MCF 10A (cell line): ENCODE measurements around the gene DHX57. TPM values are rescaled to one million over a fixed set of nuclear protein-coding genes. Genes with fewer than 3 reads are reported as not detected.

Experiments
- BruUV-seq: library from RNA; stranded (reverse); fragments of 400-500 nt; replicated peaks from 2 replicates; lab custom pipeline; 2021; lab: Mats Ljungman, UMichigan
- CTCF ChIA-PET: fragments of 300-600 bp; sonication (Branson Sonifier 250); formaldehyde crosslinking; extraction: SDS; loops from one replicate; lab custom pipeline; 2021; ENCODE audit warnings: antibody characterized with exemption, inconsistent platforms; lab: Yijun Ruan, JAX
- POLR2A ChIA-PET: fragments of 300-600, 350-650 bp; sonication (Branson Sonifier 250); formaldehyde crosslinking; extraction: SDS; loops from one replicate; lab custom pipeline; 2020; ENCODE audit warnings: antibody characterized with exemption, inconsistent platforms; lab: Yijun Ruan, JAX
- DNase-seq: peaks from one replicate; pipeline ENCODE4 v3.0.0-alpha.2; 2018; ENCODE audit not compliant: unreplicated experiment
- H3K27ac Mint-ChIP-seq: one replicate; pipeline ENCODE4 v1.8.0; 2022; ENCODE audit warnings: mild to moderate bottlenecking, low read depth, mixed read lengths; ENCODE audit not compliant: unreplicated experiment
- H3K27me3 Mint-ChIP-seq: one replicate; pipeline ENCODE4 v1.8.0; 2022; ENCODE audit warnings: mixed read lengths; ENCODE audit not compliant: insufficient read depth, unreplicated experiment
- H3K36me3 Mint-ChIP-seq: one replicate; pipeline ENCODE4 v1.8.0; 2022; ENCODE audit warnings: mild to moderate bottlenecking, moderate library complexity, mixed read lengths; ENCODE audit not compliant: insufficient read depth, unreplicated experiment
- H3K4me1 Mint-ChIP-seq: one replicate; pipeline ENCODE4 v1.8.0; 2022; ENCODE audit warnings: mixed read lengths; ENCODE audit not compliant: insufficient read depth, unreplicated experiment
- H3K4me3 Mint-ChIP-seq: one replicate; pipeline ENCODE4 v1.8.0; 2022; ENCODE audit warnings: mild to moderate bottlenecking, moderate library complexity, mixed read lengths; ENCODE audit not compliant: unreplicated experiment
- H3K9me3 Mint-ChIP-seq: one replicate; pipeline ENCODE4 v1.8.0; 2022; ENCODE audit warnings: mixed read lengths; ENCODE audit not compliant: unreplicated experiment
- CTCF ChIP-seq: fragments of 200-600 bp; IDR thresholded peaks from one replicate; pipeline ENCODE4 v1.8.0; 2022; ENCODE audit warnings: antibody characterized with exemption, mild to moderate bottlenecking; ENCODE audit not compliant: unreplicated experiment
- intact Hi-C: fragments of 100-400 bp; cut with micrococcal nuclease; formaldehyde crosslinking; loops from 2 replicates; pipeline ENCODE4 v1.14.1; 2022
- total RNA-seq: library from RNA; stranded (reverse); gene quantifications from 2 replicates; pipeline ENCODE4 v1.2.3, GENCODE V29; 2022

The DHX57 gene
- total RNA-seq, 1 experiment from 2014 or later: 21.3 TPM

GRCh38 chr2:38824906-38825305 is 50.8 kb downstream of the DHX57 start:
- no peak overlapping the region for H3K4me3 Mint-ChIP-seq
- peaks cover 7% of the 10 kb centered on the region for H3K4me1 Mint-ChIP-seq
- intact Hi-C loops: no loop called here
- no peaks in the 10 kb centered on the region for H3K27me3 Mint-ChIP-seq
- ChIA-PET POLR2A (interaction anchor here (0.7 kb wide), 1 partner anchor 275 kb away, joined by 3 read pairs; no protein-coding TSS in a partner anchor), CTCF (interaction anchor here (0.8 to 1.2 kb wide), 3 partner anchors 10 to 74 kb away, joined by 3 to 8 read pairs (median 6); no protein-coding TSS in a partner anchor)
- no peak overlapping the region for H3K27ac Mint-ChIP-seq
- no peaks in the 10 kb centered on the region for H3K9me3 Mint-ChIP-seq
- no TSS peak for BruUV-seq
- DNase-seq: no peak
- peaks cover 72% of the 10 kb centered on the region for H3K36me3 Mint-ChIP-seq
- no peak for TF ChIP-seq CTCF

DNA sequence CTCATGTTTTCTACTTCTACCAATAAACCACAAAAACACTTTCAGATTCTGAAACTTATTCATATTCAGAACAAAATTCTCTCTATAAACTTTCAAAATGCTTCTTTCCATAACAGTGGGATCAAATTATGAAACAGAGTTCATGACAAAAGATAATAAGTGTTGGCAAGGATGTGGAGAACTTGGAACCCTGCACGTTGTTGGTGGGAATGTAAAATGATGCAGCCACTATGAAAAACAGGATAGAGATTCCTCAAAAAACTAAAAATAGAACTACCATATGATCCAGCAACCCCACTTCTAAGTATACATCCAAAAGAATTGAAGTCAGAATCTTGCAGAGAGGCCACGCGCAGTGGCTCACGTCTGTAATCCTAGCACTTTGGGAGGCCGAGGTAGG is 52.3 kb downstream of the DHX57 start:
- TF ChIP-seq CTCF: no peak
- H3K27ac Mint-ChIP-seq: no peak overlapping the region
- H3K4me1 Mint-ChIP-seq: peaks cover 7% of the 10 kb centered on the region
- POLR2A ChIA-PET: no interaction called here
- H3K9me3 Mint-ChIP-seq: no peaks in the 10 kb centered on the region
- intact Hi-C loops: no loop called here
- no peak for DNase-seq
- H3K4me3 Mint-ChIP-seq: no peak overlapping the region
- no peaks in the 10 kb centered on the region for H3K27me3 Mint-ChIP-seq
- H3K36me3 Mint-ChIP-seq: peaks cover 87% of the 10 kb centered on the region
- CTCF ChIA-PET: no interaction called here
- no TSS peak for BruUV-seq

GRCh38 chr2:38818565-38818964 is 57.2 kb downstream of the DHX57 start:
- ChIA-PET CTCF (interaction anchor here (0.7 to 1.0 kb wide), 4 partner anchors 16 to 282 kb away, joined by 3 to 4 read pairs (median 3); no protein-coding TSS in a partner anchor), POLR2A (no interaction called here)
- DNase-seq: no peak
- no peaks in the 10 kb centered on the region for H3K27me3 Mint-ChIP-seq
- H3K36me3 Mint-ChIP-seq: peaks cover 81% of the 10 kb centered on the region
- H3K4me1 Mint-ChIP-seq: no peaks in the 10 kb centered on the region
- no peak for TF ChIP-seq CTCF
- no TSS peak for BruUV-seq
- intact Hi-C loops: no loop called here
- H3K4me3 Mint-ChIP-seq: no peak overlapping the region
- no peak overlapping the region for H3K27ac Mint-ChIP-seq
- H3K9me3 Mint-ChIP-seq: no peaks in the 10 kb centered on the region

DNA sequence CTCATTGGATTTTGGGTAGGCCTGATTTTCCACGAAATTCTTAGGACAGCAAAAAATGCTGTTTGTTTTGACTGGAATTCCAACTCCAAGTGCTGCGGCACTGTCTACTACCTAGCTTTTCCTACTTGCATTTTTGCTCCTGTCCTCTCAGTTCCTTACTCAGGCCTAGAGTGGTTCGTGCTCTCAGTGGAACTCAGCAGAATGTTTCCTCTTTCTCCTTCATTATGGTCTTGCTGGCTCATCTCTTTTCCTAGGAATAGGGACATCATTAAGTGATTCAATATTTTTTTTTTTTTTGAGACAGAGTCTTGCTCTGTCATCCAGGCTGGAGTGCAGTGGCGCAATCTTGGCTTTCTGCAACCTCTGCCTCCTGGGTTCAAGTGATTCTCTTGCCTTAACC is 59.8 kb downstream of the DHX57 start:
- no peak overlapping the region for H3K4me3 Mint-ChIP-seq
- H3K9me3 Mint-ChIP-seq: no peaks in the 10 kb centered on the region
- H3K27me3 Mint-ChIP-seq: no peaks in the 10 kb centered on the region
- no peak for DNase-seq
- H3K27ac Mint-ChIP-seq: no peak overlapping the region
- intact Hi-C loops: no loop called here
- no TSS peak for BruUV-seq
- no peak for TF ChIP-seq CTCF
- H3K4me1 Mint-ChIP-seq: no peaks in the 10 kb centered on the region
- POLR2A ChIA-PET: no interaction called here
- peaks cover 76% of the 10 kb centered on the region for H3K36me3 Mint-ChIP-seq
- CTCF ChIA-PET: interaction anchor here (0.7 kb wide), 1 partner anchor 279 kb away, joined by 3 read pairs; no protein-coding TSS in a partner anchor
